22Rv1 (cell line): ENCODE measurements around the gene SGK2.

Source experiments
- H3K27ac ChIP-seq: fragments of 450-650 bp; 2 replicates; pipeline ENCODE4 v1.5.1; 2017
- CTCF ChIP-seq: fragments of 450-650 bp; IDR thresholded peaks from 2 replicates; pipeline ENCODE4 v1.5.1; 2017; ENCODE audit warnings: mild to moderate bottlenecking
- ZFX ChIP-seq: fragments of 450-650 bp; IDR thresholded peaks from 2 replicates; pipeline ENCODE4 v1.6.1; 2017; ENCODE audit warnings: antibody characterized with exemption, borderline replicate concordance

The SGK2 gene

GRCh38 chr20:43631598-43631997 is 72.8 kb downstream of the SGK2 start:
- H3K27ac ChIP-seq: no peak overlapping the region
- TF ChIP-seq ZFX (no peak), CTCF (no peak)
